HG03135 (cell line): Measurements from ENCODE around the gene PHAF1.
A peak's percentile ranks its signal among the peaks of the same experiment; 100 is the strongest.

ENCODE experiments used
- ATAC-seq: cut with Tn5 transposase; IDR thresholded peaks from one replicate; pipeline ENCODE4 v1.9.1; 2021; ENCODE audit warnings: mild to moderate bottlenecking, moderate library complexity; ENCODE audit not compliant: unreplicated experiment

PHAF1 gene

GRCh38 chr16:67109407-67110135, at the start of gene PHAF1:
Gene PHAF1 (plus strand): TSS chr16:67109941. CDS start chr16:67110176, 235 bp downstream.
- peak; percentile 86 for ATAC-seq

GRCh38 chr16:67063008-67063407, 46.7 kb upstream of the PHAF1 start:
- no peak for ATAC-seq

GRCh38 chr16:67068212-67068753, 41.5 kb upstream of the PHAF1 start:
- no peak for ATAC-seq

DNA sequence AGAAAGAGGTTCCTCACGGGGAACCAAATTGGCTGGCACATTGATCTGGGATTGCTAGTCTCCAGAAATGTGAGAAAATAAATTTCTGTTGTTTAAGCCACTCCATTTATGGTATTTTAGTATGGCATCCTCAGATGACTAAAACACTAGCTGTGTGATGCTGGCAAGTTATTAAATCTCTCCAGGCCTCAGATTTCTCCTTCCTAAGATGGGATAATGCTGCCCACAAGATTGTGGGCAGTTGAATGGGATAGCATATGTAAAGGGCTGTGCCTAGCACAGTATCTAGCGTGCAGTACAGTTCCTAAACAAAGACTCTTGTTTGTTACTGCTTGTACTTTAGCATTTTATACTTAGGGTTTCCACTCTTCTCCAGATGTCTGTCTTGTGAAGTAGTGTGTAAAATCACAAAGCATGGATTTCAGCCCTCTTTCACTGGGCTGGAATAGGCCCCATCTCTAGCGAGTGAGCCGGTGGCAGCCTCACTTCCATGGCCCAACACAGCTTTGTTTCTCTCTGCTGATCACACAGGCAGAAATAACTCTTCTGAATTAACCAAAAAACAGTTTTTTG, 38.2 kb upstream of the PHAF1 start:
- ATAC-seq, result no peak

GRCh38 chr16:67075331-67075730, 34.4 kb upstream of the PHAF1 start:
- no peak for ATAC-seq

GRCh38 chr16:67077871-67078270, 31.9 kb upstream of the PHAF1 start:
- no peak for ATAC-seq

DNA sequence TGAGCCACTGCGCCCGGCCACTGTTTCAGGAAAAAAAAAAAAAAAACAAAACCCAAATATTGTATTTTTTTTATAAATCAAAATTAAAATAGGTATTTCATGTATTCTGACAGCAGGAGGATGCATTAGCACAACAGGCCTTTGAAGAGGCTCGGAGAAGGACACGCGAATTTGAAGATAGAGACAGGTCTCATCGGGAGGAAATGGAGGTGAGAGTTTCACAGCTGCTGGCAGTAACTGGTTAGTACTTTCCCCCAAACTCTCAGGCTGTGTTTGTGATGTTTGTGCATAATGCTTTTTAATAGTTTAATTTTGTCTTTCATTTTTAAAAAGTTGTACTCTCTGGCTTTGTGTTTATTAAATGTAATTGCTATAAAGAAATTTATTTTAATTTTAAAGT, 27.6 kb upstream of the PHAF1 start:
- ATAC-seq, result no peak

- no peak for ATAC-seq
Observed at GRCh38 chr16:67082891-67083290, 26.9 kb upstream of the PHAF1 start.

- no peak for ATAC-seq
Observed at GRCh38 chr16:67084345-67085028, 25.3 kb upstream of the PHAF1 start.

DNA sequence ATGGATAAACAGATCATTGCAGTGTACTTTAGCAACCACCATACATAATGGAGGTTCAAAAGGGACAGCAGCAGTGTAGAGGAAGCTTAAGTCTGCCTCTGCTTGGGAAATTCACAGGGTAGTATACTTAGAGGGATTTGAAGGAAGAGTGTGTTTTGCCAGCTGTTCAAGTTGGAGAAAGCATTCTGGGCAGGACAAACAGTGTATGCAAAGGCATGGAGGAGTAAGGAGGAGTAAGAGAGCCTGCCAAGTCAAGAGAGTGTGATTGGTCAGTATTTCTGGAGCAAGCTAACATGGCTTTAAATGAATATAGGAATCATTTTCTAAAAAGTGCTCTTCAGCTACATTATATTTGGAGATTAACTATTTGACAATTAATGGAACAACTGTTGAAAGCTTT, 22.9 kb upstream of the PHAF1 start:
- no peak for ATAC-seq

DNA sequence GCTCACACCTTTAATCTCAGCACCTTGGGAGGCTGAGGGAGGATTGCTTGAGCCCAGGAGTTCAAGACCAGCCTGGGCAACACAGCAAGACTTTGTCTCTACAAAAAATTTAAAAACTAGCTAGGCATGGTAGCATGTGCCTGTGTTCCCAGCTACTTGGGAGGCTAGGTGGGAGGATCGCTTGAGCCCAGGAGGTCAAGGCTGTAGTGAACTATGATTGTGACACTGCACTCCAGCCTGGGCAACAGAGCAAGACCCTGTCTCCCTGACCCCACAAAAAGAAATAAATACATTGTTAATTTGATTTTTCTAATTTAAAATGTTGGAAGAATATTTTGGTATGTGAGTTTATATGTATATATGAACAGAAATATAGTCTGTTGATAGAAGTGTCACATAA, 22.4 kb upstream of the PHAF1 start:
- ATAC-seq, result no peak

- ATAC-seq, result no peak
Observed at GRCh38 chr16:67087803-67088202, 21.9 kb upstream of the PHAF1 start.

GRCh38 chr16:67088551-67088950, 21.2 kb upstream of the PHAF1 start:
- no peak for ATAC-seq

DNA sequence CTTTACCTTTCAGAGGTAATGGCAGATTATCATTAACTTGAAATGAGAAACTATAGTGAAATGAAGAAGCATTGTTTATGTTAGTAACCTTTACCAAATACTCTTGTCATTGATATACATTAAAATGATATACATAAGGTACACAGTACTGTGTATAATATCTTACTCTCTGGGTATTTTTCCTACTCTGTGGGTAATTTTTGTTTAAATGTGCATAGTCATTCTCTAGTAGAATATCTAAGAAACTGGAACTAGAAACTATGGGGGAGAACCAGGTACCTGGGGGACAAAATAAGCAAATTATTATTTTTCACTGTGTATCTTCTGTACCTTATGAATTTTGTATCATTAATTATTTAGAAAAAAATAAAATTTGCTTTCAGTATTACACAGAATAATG, 20.6 kb upstream of the PHAF1 start:
- no peak for ATAC-seq

DNA sequence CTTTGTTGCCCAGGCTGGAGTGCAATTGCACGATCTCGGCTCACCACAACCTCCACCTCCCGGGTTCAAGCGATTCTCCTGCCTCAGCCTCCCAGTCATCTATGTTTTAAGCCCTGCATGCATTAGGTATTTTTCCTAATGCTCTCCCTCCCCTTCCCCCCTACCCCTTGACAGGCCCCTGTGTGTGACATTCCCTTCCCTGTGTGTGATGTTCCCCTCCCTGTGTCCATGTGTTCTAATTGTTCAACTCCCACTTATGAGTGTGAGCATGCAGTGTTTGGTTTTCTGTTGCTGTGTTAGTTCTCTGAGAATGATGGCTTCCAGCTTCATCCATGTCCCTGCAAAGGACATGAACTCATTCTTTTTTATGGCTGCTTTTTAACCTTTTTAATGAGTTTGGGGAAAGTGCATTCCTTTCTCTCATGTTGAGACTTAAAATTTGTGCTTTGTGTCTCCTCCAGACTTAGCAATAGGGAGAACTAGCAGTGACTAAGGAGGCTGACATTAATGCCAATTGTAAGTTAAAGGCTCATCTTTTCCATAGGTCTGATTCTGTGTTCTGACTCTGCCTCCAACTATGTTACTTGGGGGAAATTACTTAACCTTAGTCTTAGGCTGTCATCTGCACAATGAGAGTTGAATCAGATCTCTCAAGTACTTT, 17.7 kb upstream of the PHAF1 start:
- no peak for ATAC-seq

DNA sequence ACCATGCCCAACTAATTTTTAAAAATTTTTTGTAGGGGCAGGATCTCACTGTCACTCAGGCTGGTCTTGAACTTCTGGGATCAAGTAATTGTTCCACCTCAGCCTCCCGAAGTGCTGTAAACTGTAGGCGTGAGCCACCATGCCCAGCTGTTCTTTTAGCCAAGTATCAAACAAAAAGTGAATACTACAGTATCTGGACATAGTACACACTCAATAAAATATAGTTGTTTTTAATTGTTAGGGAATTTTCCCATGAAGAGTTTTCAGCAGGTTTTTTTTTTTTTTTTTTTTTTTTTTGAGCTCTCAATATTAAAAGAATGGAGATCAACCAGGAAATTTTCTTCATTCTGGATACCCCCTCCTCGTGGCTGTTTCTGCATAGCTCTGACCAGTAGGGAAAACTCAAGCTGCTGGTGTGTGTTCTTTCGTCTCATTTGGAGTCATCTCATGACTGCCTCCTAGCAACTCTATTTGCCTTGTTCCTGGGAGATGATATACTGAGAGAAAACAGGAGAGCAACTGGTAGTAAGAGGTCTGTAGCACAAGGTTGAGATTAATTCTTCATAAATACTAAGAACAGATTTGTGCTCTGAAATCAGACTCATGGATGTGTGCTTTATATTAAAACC, 16.5 kb upstream of the PHAF1 start:
- no peak for ATAC-seq

GRCh38 chr16:67098599-67098998, 11.1 kb upstream of the PHAF1 start:
- no peak for ATAC-seq

- ATAC-seq, result no peak
Observed at GRCh38 chr16:67100569-67101310, 9.0 kb upstream of the PHAF1 start.

- no peak for ATAC-seq
Observed at GRCh38 chr16:67101311-67102082, 8.2 kb upstream of the PHAF1 start.

DNA sequence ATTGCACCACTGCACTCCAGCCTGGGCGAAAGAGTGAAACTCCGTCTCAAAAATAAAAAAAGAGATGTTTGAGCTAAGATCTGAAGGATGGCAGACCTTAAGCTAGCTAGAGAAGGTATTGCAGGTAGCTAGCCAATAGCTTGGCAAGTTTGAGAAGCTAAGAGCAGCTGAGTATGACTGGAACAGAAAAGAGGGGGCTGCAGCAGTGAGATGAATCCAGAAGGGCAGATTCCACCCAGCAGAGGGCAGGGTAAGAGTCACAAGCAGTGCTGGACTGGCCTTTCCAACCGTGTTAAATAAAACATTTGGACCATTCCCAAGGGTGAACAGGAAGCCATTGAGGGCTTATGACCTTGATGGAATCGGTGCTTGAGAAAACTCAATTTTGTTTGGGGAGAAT, 5.7 kb upstream of the PHAF1 start:
- no peak for ATAC-seq
